HEK293 (cell line): ENCODE results near the gene CADPS.

Source experiments
- CTCF ChIA-PET: fragments of 350-600 bp; formaldehyde crosslinking; extraction: SDS; loops from one replicate; lab custom pipeline; 2021; ENCODE audit warnings: antibody characterized with exemption; lab: Yijun Ruan, JAX
- POLR2A ChIA-PET: fragments of 300-600 bp; formaldehyde crosslinking; extraction: SDS; loops from one replicate; lab custom pipeline; 2020; ENCODE audit warnings: antibody characterized with exemption, inconsistent platforms; lab: Yijun Ruan, JAX
- H3K27ac ChIP-seq: fragments of 200-500 bp; sonication (Bioruptor generic); 2 replicates; pipeline ENCODE4 v1.5.1; 2014; ENCODE audit warnings: low read depth, low read length, control low read depth, inconsistent platforms; ENCODE audit errors: extremely low read depth
- H3K36me3 ChIP-seq, 2 experiments: fragments of 200-500 bp in 1 of 2; sonication (Bioruptor generic) in 1 of 2; 1 replicate in 1 of 2; 2 replicates in 1 of 2; pipeline ENCODE4 v1.5.1; 2014 to 2017; ENCODE audit warnings: inconsistent platforms in 2 of 2, low read length in 2 of 2; ENCODE audit not compliant: control insufficient read depth in 2 of 2, insufficient read depth in 1 of 2
- H3K4me1 ChIP-seq: fragments of 200-500 bp; sonication (Bioruptor generic); 2 replicates; pipeline ENCODE4 v1.5.1; 2014; ENCODE audit warnings: mild to moderate bottlenecking, low read length, inconsistent platforms; ENCODE audit not compliant: control insufficient read depth, insufficient read depth
- H3K4me3 ChIP-seq: 2 replicates; pipeline ENCODE4 v1.5.1; 2011; ENCODE audit warnings: low read depth, mild to moderate bottlenecking, control low read depth, low read length, moderate library complexity
- H3K9me3 ChIP-seq: fragments of 200-500 bp; sonication (Bioruptor generic); 2 replicates; pipeline ENCODE4 v1.5.1; 2014; ENCODE audit warnings: low read depth, low read length, inconsistent platforms; ENCODE audit not compliant: control insufficient read depth, insufficient read depth
- BCL11A ChIP-seq: fragments of 450-650 bp; formaldehyde crosslinking; IDR thresholded peaks from 2 replicates; pipeline ENCODE4 v1.5.1; 2016; ENCODE audit warnings: low read depth, missing biosample characterization, missing genetic modification characterization
- BCL6B ChIP-seq: fragments of 450-650 bp; formaldehyde crosslinking; IDR thresholded peaks from 2 replicates; pipeline ENCODE4 v1.5.1; 2017; ENCODE audit warnings: missing biosample characterization, missing genetic modification characterization
- GLIS1 ChIP-seq: fragments of 450-650 bp; formaldehyde crosslinking; IDR thresholded peaks from 2 replicates; pipeline ENCODE4 v1.5.1; 2016; ENCODE audit warnings: missing biosample characterization, missing genetic modification characterization
- HOXC10 ChIP-seq: sonication (generic); formaldehyde crosslinking; IDR thresholded peaks from 2 replicates; pipeline ENCODE4 v1.8.1; 2023; ENCODE audit warnings: mild to moderate bottlenecking, missing genetic modification reagents
- IKZF3 ChIP-seq: fragments of 450-650 bp; IDR thresholded peaks from 2 replicates; pipeline ENCODE4 v1.5.0; 2018; ENCODE audit warnings: missing biosample characterization, mild to moderate bottlenecking, missing genetic modification characterization, moderate library complexity
- SP2 ChIP-seq: fragments of 450-650 bp; formaldehyde crosslinking; IDR thresholded peaks from 2 replicates; pipeline ENCODE4 v1.5.1; 2016; ENCODE audit warnings: missing biosample characterization, missing genetic modification characterization
- ZBTB26 ChIP-seq: fragments of 450-650 bp; formaldehyde crosslinking; optimal IDR thresholded peaks from 2 replicates; pipeline ENCODE3; 2016; ENCODE audit warnings: missing biosample characterization, mild to moderate bottlenecking, missing genetic modification characterization
- ZBTB49 ChIP-seq: fragments of 450-650 bp; formaldehyde crosslinking; IDR thresholded peaks from 2 replicates; pipeline ENCODE4 v1.5.1; 2016; ENCODE audit warnings: missing biosample characterization, missing genetic modification characterization, low read depth
- ZNF16 ChIP-seq: fragments of 450-650 bp; formaldehyde crosslinking; IDR thresholded peaks from 2 replicates; pipeline ENCODE4 v1.5.1; 2016; ENCODE audit warnings: low read depth, missing biosample characterization, missing genetic modification characterization
- ZNF174 ChIP-seq: fragments of 450-650 bp; formaldehyde crosslinking; IDR thresholded peaks from 2 replicates; pipeline ENCODE4 v1.5.0; 2017; ENCODE audit warnings: missing biosample characterization, mild to moderate bottlenecking, missing genetic modification characterization
- ZNF184 ChIP-seq: fragments of 450-650 bp; IDR thresholded peaks from 2 replicates; pipeline ENCODE4 v1.5.1; 2018; ENCODE audit warnings: missing biosample characterization, mild to moderate bottlenecking, missing genetic modification characterization
- ZNF223 ChIP-seq: fragments of 450-650 bp; formaldehyde crosslinking; IDR thresholded peaks from 2 replicates; pipeline ENCODE4 v1.5.1; 2016; ENCODE audit warnings: missing biosample characterization, missing genetic modification characterization
- ZNF239 ChIP-seq: fragments of 450-650 bp; formaldehyde crosslinking; IDR thresholded peaks from 2 replicates; pipeline ENCODE4 v1.5.1; 2016; ENCODE audit warnings: missing biosample characterization, missing genetic modification characterization
- ZNF292 ChIP-seq: fragments of 450-650 bp; formaldehyde crosslinking; IDR thresholded peaks from 2 replicates; pipeline ENCODE4 v1.5.1; 2016; ENCODE audit warnings: low read depth, missing biosample characterization, missing genetic modification characterization, borderline replicate concordance
- ZNF398 ChIP-seq: fragments of 450-650 bp; formaldehyde crosslinking; IDR thresholded peaks from 2 replicates; pipeline ENCODE4 v1.5.1; 2017; ENCODE audit warnings: missing biosample characterization, missing genetic modification characterization
- ZNF416 ChIP-seq: fragments of 450-650 bp; formaldehyde crosslinking; IDR thresholded peaks from 2 replicates; pipeline ENCODE4 v1.5.1; 2016; ENCODE audit warnings: missing biosample characterization, missing genetic modification characterization
- ZNF501 ChIP-seq: fragments of 450-650 bp; formaldehyde crosslinking; IDR thresholded peaks from 2 replicates; pipeline ENCODE4 v1.5.1; 2016; ENCODE audit warnings: missing biosample characterization, missing genetic modification characterization
- ZNF549 ChIP-seq: fragments of 450-650 bp; IDR thresholded peaks from 2 replicates; pipeline ENCODE4 v1.5.1; 2018; ENCODE audit warnings: missing biosample characterization, missing genetic modification characterization, mild to moderate bottlenecking, inconsistent platforms, moderate library complexity
- ZNF580 ChIP-seq: fragments of 450-650 bp; formaldehyde crosslinking; IDR thresholded peaks from 2 replicates; pipeline ENCODE4 v1.5.1; 2016; ENCODE audit warnings: missing biosample characterization, missing genetic modification characterization
- ZNF830 ChIP-seq: fragments of 450-650 bp; IDR thresholded peaks from 2 replicates; pipeline ENCODE4 v1.5.0; 2018; ENCODE audit warnings: missing biosample characterization, missing genetic modification characterization, low read depth, mild to moderate bottlenecking, moderate library complexity
- ZSCAN18 ChIP-seq: fragments of 450-650 bp; formaldehyde crosslinking; IDR thresholded peaks from 2 replicates; pipeline ENCODE4 v1.5.1; 2016; ENCODE audit warnings: missing biosample characterization, missing genetic modification characterization
- ZSCAN30 ChIP-seq: fragments of 450-650 bp; IDR thresholded peaks from 2 replicates; pipeline ENCODE4 v1.5.1; 2018; ENCODE audit warnings: missing biosample characterization, mild to moderate bottlenecking, missing genetic modification characterization, moderate library complexity

Gene CADPS

GRCh38 chr3:62705721-62706120 lies 169.5 kb downstream of the CADPS start:
- H3K4me1 ChIP-seq: no peaks in the 10 kb centered on the region
- POLR2A ChIA-PET: no interaction called here
- TF ChIP-seq BCL11A (tag by site-specific recombination) (no peak), ZNF501 (no peak), ZNF16 (tag by site-specific recombination) (no peak), SP2 (no peak), ZNF398 (no peak), ZNF416 (no peak), ZNF239 (tag by site-specific recombination) (no peak), HOXC10 (no peak), ZBTB26 (tag by site-specific recombination) (no peak), ZNF184 (tag by site-specific recombination) (no peak), ZNF292 (tag by site-specific recombination) (no peak), GLIS1 (no peak), IKZF3 (tag by site-specific recombination) (no peak), ZBTB49 (tag by site-specific recombination) (no peak), ZNF223 (tag by site-specific recombination) (no peak), ZNF830 (no peak), ZNF580 (tag by site-specific recombination) (no peak), ZNF174 (tag by site-specific recombination) (no peak), ZSCAN30 (tag by site-specific recombination) (no peak), ZNF549 (tag by site-specific recombination) (no peak)
- no peaks in the 10 kb centered on the region for H3K36me3 ChIP-seq
- H3K27ac ChIP-seq: no peak overlapping the region
- H3K4me3 ChIP-seq: no peak overlapping the region
- CTCF ChIA-PET: no interaction called here
- no peaks in the 10 kb centered on the region for H3K9me3 ChIP-seq

GRCh38 chr3:62703451-62704167 lies 171.6 kb downstream of the CADPS start:
- POLR2A ChIA-PET: no interaction called here

More at GRCh38 chr3:62703451-62704167, 171.6 kb downstream of the CADPS start:
- CTCF ChIA-PET: no interaction called here
- H3K27ac ChIP-seq: no peak overlapping the region
- TF ChIP-seq ZSCAN18 (no peak), BCL6B (tag by site-specific recombination) (no peak)
- H3K4me3 ChIP-seq: no peak overlapping the region
- no peaks in the 10 kb centered on the region for H3K4me1 ChIP-seq
- H3K9me3 ChIP-seq: no peaks in the 10 kb centered on the region
- no peaks in the 10 kb centered on the region for H3K36me3 ChIP-seq
